Right ventricle myocardium superior (tissue), 1 donor: Measurements from ENCODE around the gene FERMT3. TPM values are rescaled to one million over a fixed set of nuclear protein-coding genes. Genes with fewer than 3 reads are reported as not detected.

Source experiments
- ATAC-seq: fragments of 200-7000 bp; cut with Tn5 transposase; one replicate; pipeline ENCODE4 v1.9.1; 2020; ENCODE audit warnings: mild to moderate bottlenecking; ENCODE audit not compliant: poor library complexity
- DNase-seq: peaks from one replicate; pipeline ENCODE4 v3.0.0-alpha.2; 2020
- intact Hi-C: fragments of 100-400 bp; cut with DNase I; formaldehyde crosslinking; loops from one replicate; pipeline ENCODE4 v1.11.2; 2022
- total RNA-seq: library from RNA; stranded (reverse); fragmentation: NEBNext Ultra II Directional; extraction: Animal tissue kit (Norgen Biotek cat#: 25700); gene quantifications from one replicate; pipeline ENCODE4 v1.2.1, GENCODE V29; 2021
- donor health status: DM: no; HTN: yes; CAD: no; lungs with severe emphysema.

Gene FERMT3
- total RNA-seq, 1 donor from 2014 or later, result 6.0 TPM

- ATAC-seq (no peak), DNase-seq (no peak)
- intact Hi-C loops, result no loop called here
Measured at GRCh38 chr11:64253481-64253880, 47.0 kb downstream of the FERMT3 start.

GRCh38 chr11:64254326-64254725 is 47.8 kb downstream of the FERMT3 start:
- intact Hi-C loops, result no loop called here
- DNase-seq (no peak), ATAC-seq (no peak)

- no peak for ATAC-seq
- DNase-seq, result no peak
- intact Hi-C loops, result no loop called here
Measured at GRCh38 chr11:64255135-64256128, 48.9 kb downstream of the FERMT3 start.

GRCh38 chr11:64256300-64256699 is 49.8 kb downstream of the FERMT3 start:
- DNase-seq (no peak), ATAC-seq (no peak)
- intact Hi-C loops, result no loop called here

- DNase-seq, result no peak
- no peak for ATAC-seq
- intact Hi-C loops, result no loop called here
Measured at GRCh38 chr11:64258356-64258755, 51.8 kb downstream of the FERMT3 start.

GRCh38 chr11:64258946-64259532 is 52.5 kb downstream of the FERMT3 start:
- intact Hi-C loops, result no loop called here

GRCh38 chr11:64259533-64260067 is 53.1 kb downstream of the FERMT3 start:
- no peak for ATAC-seq
- intact Hi-C loops, result no loop called here
- no peak for DNase-seq

More at GRCh38 chr11:64258946-64259532, 52.5 kb downstream of the FERMT3 start:
- ATAC-seq, result no peak
- no peak for DNase-seq

- no peak for ATAC-seq
- DNase-seq, result no peak
- intact Hi-C loops, result no loop called here
Measured at GRCh38 chr11:64260147-64260708, 53.7 kb downstream of the FERMT3 start.

GRCh38 chr11:64261556-64262080 is 55.1 kb downstream of the FERMT3 start:
- intact Hi-C loops, result no loop called here
- no peak for DNase-seq
- ATAC-seq, result no peak

- DNase-seq (no peak), ATAC-seq (no peak)
- intact Hi-C loops, result no loop called here
Measured at GRCh38 chr11:64262271-64263002, 55.9 kb downstream of the FERMT3 start.

GRCh38 chr11:64263021-64263946 is 56.8 kb downstream of the FERMT3 start:
- no peak for DNase-seq
- ATAC-seq, result no peak
- intact Hi-C loops, result no loop called here

- DNase-seq (no peak), ATAC-seq (no peak)
- intact Hi-C loops, result no loop called here
Measured at GRCh38 chr11:64263947-64264317, 57.4 kb downstream of the FERMT3 start.

- ATAC-seq (no peak), DNase-seq (no peak)
- intact Hi-C loops, result no loop called here
Measured at GRCh38 chr11:64264371-64264852, 57.9 kb downstream of the FERMT3 start.

GRCh38 chr11:64265176-64266160 is 58.9 kb downstream of the FERMT3 start:
- ATAC-seq, result no peak
- no peak for DNase-seq
- intact Hi-C loops, result no loop called here

GRCh38 chr11:64266339-64266738 is 59.8 kb downstream of the FERMT3 start:
- ATAC-seq (no peak), DNase-seq (no peak)
- intact Hi-C loops, result no loop called here

GRCh38 chr11:64267207-64267945 is 60.9 kb downstream of the FERMT3 start:
- ATAC-seq (no peak), DNase-seq (no peak)
- intact Hi-C loops, result no loop called here
